T-helper 2 cell treated with Interferon-gamma antibody and Interleukin-4, amounts not matched to agents 100 ng/mL and 5 ng/mL, for 36 hours (primary cell): Measurements from ENCODE around the gene TDRKH. TPM values are rescaled to one million over a fixed set of nuclear protein-coding genes. Genes with fewer than 3 reads are reported as not detected.

Experiments used
- intact Hi-C: fragments of 100-400 bp; cut with micrococcal nuclease; formaldehyde crosslinking; loops from one replicate; pipeline ENCODE4 v1.15.1; 2023
- total RNA-seq: library from RNA; stranded (reverse); gene quantifications from 2 replicates; pipeline ENCODE4 v1.2.3, GENCODE V29; 2022

Gene TDRKH
- total RNA-seq, 1 donor from 2014 or later, result 16.3 TPM

DNA sequence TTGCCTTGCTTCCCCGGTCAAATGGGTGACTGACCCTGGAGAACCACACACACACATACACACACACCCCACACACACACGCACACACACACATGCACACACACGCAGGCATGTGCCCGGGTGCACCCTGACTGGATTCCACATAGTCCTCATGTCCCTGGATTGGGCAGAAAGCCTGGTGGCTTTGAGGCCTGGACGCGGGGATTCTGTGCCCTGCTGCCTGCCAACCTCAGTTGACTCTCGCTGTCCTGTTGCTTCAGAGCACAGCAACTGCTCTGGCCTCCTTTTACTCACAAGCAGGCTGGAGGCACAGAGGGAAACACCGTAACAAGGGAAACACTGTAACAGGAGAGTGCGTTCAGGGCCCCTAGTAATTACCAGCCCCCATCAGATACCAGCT lies 34.9 kb upstream of the TDRKH start:
- intact Hi-C loops, result no loop called here

GRCh38 chr1:151823175-151823574 lies 32.9 kb upstream of the TDRKH start:
- intact Hi-C loops, result no loop called here

GRCh38 chr1:151822404-151822803 lies 32.1 kb upstream of the TDRKH start:
- intact Hi-C loops, result no loop called here

- intact Hi-C loops, result no loop called here
Measured at GRCh38 chr1:151820940-151821339, 30.6 kb upstream of the TDRKH start.

GRCh38 chr1:151819976-151820623 lies 29.8 kb upstream of the TDRKH start:
- intact Hi-C loops, result no loop called here

DNA sequence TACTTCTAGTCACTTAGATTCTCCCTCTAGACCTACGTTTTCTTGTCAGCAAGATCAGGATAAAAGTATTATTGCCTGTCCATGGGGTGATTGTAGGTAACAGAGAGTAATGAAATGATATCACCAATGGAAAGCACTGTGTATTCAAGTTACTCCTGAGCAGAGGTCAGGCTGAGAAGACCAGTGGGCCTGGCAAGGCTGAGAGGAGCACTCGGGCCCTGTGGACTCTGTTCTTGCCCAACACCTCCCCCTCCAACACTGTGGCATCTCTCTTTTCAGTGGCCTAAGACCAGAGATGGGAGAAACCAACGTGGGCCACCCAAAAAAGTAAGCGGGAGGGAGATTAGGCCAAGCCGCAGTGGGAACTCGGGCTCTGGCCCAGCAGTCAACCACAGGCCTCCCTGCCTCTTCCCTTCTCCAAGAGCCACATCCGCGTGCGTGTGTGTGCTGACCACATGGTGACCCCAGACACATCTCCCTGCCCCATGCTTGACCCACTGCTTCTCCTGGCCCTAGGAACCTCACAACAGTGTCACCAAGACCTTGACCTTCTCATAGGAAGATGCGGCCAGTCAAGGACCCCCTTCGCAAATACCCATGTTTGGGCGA lies 29.0 kb upstream of the TDRKH start:
- intact Hi-C loops, result no loop called here

DNA sequence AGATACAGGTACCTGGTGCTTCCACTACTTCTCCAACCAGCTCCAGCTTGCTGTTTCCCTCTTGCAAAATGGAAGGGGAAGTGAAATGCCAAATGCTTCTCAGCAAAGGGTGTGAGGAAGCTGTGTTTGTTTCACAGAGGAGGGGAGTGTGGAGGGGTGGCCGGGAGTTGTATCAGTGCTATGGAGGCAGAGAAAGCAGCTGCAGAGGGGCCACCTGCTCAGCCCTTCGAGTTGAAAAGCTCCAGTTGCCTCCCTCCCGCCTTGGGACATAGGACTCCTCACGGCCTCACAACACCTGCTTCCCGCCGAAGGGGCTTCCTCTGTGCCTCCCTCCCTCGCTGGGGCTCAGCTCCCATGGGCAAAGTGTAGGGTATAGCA lies 27.0 kb upstream of the TDRKH start:
- intact Hi-C loops, result no loop called here

- intact Hi-C loops, result no loop called here
Measured at GRCh38 chr1:151816548-151817352, 26.4 kb upstream of the TDRKH start.

GRCh38 chr1:151815716-151816327 lies 25.5 kb upstream of the TDRKH start:
- intact Hi-C loops, result no loop called here

DNA sequence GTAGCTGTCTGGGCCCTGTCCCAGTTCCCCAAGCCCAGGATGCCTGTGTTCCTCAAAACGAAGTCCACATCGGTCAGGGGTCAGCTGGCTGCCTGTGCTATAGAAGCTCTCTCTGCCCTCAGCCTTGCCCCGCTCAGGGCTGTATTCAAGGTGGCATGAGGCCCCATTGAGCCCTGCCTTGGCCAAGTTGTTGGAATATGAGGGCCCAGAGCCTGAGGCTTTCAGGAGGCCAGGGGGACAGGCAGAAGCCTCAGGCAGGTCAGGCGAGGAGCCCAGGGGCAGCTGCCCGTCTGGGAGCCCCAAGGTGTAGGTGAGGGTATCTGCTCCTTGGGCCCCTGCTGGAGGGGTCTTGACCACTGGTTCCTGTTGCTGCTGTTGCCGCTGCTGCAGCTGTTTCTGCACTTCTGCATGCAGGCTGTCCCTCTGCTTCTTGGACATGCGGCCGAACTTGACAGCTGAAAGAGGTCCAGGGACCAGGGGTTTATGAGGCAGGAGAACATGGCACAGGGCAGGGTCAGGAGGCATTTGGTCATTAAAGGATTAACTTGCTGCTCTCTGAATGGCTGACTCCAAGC lies 24.8 kb upstream of the TDRKH start:
- intact Hi-C loops, result no loop called here

DNA sequence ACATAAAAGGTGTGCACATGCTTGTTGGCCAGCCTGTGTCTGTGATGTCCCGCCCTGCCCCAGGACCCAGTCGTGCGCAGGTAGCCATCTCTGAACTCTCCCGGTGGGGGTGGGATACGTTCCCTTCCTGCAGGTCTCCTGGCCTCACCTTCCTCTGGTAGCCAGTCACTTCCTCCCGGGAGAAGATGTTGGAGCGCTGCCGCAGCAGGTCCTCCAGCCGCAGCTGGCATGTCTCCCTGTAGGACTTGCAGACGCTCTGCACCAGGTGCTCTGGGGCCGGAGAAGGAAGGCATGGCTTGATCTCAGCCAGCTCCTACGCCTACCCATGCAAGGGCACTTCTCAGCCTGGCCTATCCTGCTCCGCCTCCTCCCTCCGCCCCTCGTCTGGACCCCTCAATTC lies 24.1 kb upstream of the TDRKH start:
- intact Hi-C loops, result no loop called here

GRCh38 chr1:151813271-151813977 lies 23.1 kb upstream of the TDRKH start:
- intact Hi-C loops, result no loop called here

DNA sequence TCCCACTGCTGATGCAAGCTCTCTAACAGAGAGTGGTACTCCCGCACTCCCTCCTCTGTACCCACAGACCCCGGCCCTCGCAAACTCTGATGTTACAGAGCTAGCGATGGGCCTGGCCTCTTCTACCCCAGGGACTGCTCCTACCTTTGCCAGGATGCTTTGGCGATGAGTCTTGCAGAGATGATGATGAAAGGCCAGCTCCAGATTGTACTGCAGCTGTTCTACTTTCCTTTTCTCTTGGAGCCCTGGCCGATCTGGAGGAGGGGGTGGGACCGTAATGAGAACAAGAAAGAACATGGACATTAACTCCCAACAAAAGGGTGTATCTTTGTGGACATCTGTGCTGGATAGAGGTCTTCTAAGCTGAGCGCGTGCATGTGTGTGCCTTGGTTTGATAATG lies 20.9 kb upstream of the TDRKH start:
- intact Hi-C loops, result no loop called here

GRCh38 chr1:151809985-151810556 lies 19.8 kb upstream of the TDRKH start:
- intact Hi-C loops, result no loop called here

DNA sequence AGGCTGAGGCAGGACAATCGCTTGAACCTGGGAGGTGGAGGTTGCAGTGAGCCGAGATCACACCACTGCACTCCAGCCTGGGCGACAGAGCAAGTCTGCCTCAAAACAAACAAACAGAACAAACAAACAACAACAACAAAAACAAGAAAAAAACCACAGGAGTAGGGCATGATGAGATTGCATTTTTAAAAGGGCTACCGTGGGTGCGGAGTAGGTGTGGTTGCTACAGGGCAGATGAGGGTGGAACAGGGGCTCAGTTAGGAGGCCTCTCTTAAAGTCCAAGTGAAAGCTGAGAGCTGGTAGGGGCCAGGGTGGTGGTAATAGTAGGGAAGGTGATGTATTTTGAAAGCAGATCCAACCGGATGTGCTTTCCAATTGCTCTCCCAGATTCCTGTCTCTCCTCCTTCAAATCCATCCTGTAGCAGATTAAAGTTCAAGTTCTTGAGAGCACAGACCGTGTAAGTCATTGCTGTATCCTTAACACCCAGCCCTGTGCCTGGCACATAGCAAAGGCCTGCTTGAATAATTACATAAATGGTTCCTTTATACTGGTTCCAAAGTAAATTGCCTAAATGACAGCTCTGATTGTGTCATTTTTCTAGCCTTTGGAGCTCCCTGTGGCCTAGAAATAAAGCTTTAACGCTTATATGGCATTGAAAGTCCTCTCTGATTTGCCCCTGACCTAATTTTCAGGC lies 19.1 kb upstream of the TDRKH start:
- intact Hi-C loops, result no loop called here

DNA sequence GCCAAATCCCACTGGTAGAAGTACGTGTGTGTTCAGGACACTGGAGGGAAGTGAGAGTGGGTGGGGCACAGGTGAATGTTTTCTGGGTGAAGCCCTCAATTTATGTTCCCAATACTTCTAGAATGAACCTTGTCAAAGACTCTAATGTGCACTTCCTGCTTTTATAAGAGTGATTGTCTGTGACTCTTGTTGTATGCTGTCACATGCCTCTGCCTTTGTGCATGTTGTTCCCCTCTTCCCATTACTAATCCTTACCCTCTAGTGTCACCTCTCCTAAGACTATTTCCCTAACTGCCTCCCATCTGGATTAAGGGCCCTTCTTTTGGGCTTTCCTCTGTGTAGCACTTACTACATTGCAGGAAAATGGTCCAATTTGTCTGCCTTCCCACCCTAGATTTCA lies 17.5 kb upstream of the TDRKH start:
- intact Hi-C loops, result no loop called here

- intact Hi-C loops, result no loop called here
Measured at GRCh38 chr1:151807131-151807530, 16.8 kb upstream of the TDRKH start.

- intact Hi-C loops, result no loop called here
Measured at GRCh38 chr1:151806170-151806569, 15.9 kb upstream of the TDRKH start.

DNA sequence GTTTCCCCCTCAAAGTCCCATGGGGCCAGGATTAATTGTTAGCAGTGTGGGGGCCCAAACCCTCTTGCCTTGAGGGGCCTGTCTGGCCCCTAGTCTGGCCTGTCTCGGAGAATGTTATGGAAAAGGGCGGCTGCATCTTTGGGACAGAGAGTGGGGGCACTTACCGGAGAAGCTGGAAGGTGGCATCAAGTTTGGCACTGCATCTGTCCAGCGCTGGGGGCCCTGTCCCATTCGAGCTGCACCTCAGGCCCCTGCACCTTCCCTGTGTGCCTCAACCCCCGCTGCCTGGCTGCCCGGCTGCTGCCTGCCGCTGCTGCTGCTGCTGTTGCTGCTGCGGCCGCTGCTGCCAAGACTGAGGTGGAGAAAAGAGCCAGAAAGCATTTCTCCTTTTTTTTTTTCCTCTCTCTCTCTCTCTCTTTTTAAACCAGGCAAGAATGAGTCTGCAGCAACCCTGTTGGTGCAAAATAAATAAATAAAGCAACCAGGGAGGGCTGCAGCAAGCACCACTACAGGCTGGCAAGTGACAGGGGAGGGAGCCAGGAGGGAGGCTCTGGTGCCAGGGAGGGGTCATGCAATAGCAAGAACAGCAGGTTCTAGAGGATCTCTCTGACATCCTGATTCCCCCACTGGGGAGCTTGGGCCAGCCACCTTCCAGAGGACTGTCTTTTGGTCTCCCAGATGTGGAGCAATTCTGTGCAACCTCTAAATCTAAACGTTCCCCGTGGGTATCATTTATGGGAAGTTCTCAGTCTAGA lies 14.9 kb upstream of the TDRKH start, which contains the start of gene LINGO4:
TSS of gene LINGO4 (minus strand) at position 354 of the 755 bp plus-strand sequence. CDS start 2,715 bp downstream, outside the sequence.
- intact Hi-C loops, result no loop called here
